Gastrocnemius medialis (tissue), 4 donors: ENCODE measurements around the gene SREK1.

Experiments used
- CTCF ChIP-seq, 5 experiments: fragments of 450-650 bp in 3 of 5; fragments of 200-600 bp in 2 of 5; sonication (generic) in 2 of 5; IDR thresholded peaks in 4 of 5; conservative IDR thresholded peaks in 1 of 5; 1 replicate in 4 of 5; 2 replicates in 1 of 5; pipeline ENCODE4 v1.5.1; 2016 to 2019; ENCODE audit warnings: antibody characterized with exemption in 5 of 5, mild to moderate bottlenecking in 3 of 5, moderate library complexity in 3 of 5
- POLR2A ChIP-seq, 2 donors: fragments of 450-650 bp; IDR thresholded peaks; one replicate each; pipeline ENCODE4 v1.6.1; 2017; ENCODE audit warnings: antibody characterized with exemption in 2 of 2, mild to moderate bottlenecking in 2 of 2, moderate library complexity in 2 of 2

- TF ChIP-seq CTCF (IDR thresholded peaks at IDR 0.05 in 4 of 5, conservative IDR thresholded peaks at IDR 0.05 in 1 of 5) = no peak
- TF ChIP-seq POLR2A (IDR thresholded peaks at IDR 0.05) = no peak
These were observed 88.8 kb downstream of the SREK1 start for GRCh38 chr5:66232706-66233445.
